ENCODE measurements around the gene IDH1. TPM values are rescaled to one million over a fixed set of nuclear protein-coding genes. Genes with fewer than 3 reads are reported as not detected.
A peak's percentile ranks its signal among the peaks of the same experiment; 100 is the strongest.

Gene IDH1
- total and polyA plus RNA-seq, 10 of the 15 experiments (the other 5 are each of a cell fraction or from before 2014, with no cell fraction given) = 39.0 to 114 (median 55.0) TPM

GRCh38 chr2:208254118-208254870 lies 577 bp downstream of the IDH1 start:
- peaks cover 6% of the 10 kb centered on the region for H3K79me2 ChIP-seq (ENCODE audit: control insufficient read depth, insufficient read depth, low read length)
- no peak for FAIRE-seq
- no peak for TF ChIP-seq SP1 (IDR thresholded peaks at IDR 0.05; ENCODE audit: low read depth, low read length)
- no peak for TF ChIP-seq BACH1 (IDR thresholded peaks at IDR 0.05; ENCODE audit: borderline replicate concordance)
- no peak for TF ChIP-seq ZNF384 (IDR thresholded peaks at IDR 0.05; ENCODE audit: borderline replicate concordance, low read depth, low read length)
- peak; percentile 43 for TF ChIP-seq RUNX3 (IDR thresholded peaks at IDR 0.05; ENCODE audit: low read length)
- TF ChIP-seq IKZF2 (IDR thresholded peaks at IDR 0.05) = peak; percentile 50 to 56
- peak; percentile 87 to 92 for TF ChIP-seq BHLHE40 (IDR thresholded peaks at IDR 0.05; ENCODE audit: borderline replicate concordance in 1 of 2, low read depth in 2 of 2, low read length in 1 of 2)
- TF ChIP-seq KAT2A (conservative IDR thresholded peaks at IDR 0.05; ENCODE audit: control insufficient read depth, low read depth, low read length) = no peak
- peak; percentile 47; the same call in 1 of the 2 replicates for TF ChIP-seq SMC3 (IDR thresholded peaks at IDR 0.05; ENCODE audit: borderline replicate concordance, low read length)
- TF ChIP-seq YY1 (IDR thresholded peaks at IDR 0.05; ENCODE audit: low read depth, low read length) = peak; percentile 57; the same call in 1 of the 2 replicates
- TF ChIP-seq POU2F2 (IDR thresholded peaks at IDR 0.05; ENCODE audit: borderline replicate concordance, low read depth, low read length) = peak; percentile 53; the same call in 2 of the 3 replicates
- no peak for TF ChIP-seq REST (IDR thresholded peaks at IDR 0.05; ENCODE audit: low read depth, low read length)
- no peak for TF ChIP-seq NRF1 (conservative IDR thresholded peaks at IDR 0.05; ENCODE audit: low read depth, low read length)
- TF ChIP-seq PRDM15 (CRISPR knock-in tag; IDR thresholded peaks at IDR 0.05) = no peak

More at GRCh38 chr2:208254118-208254870, 577 bp downstream of the IDH1 start:
- Histone ChIP-seq H3K27me3 (replicated peaks in 1 of 2; ENCODE audit: control insufficient read depth in 2 of 2, insufficient read depth in 2 of 2, low read length in 1 of 2) (no peaks in the 10 kb centered on the region), H3K4me3 (peak overlapping the region; percentile 98), H3K9ac (ENCODE audit: control insufficient read depth, insufficient read depth, low read length) (peak overlapping the region; percentile 3; the same call in 1 of the 2 replicates), H3K9me3 (replicated peaks; ENCODE audit: control insufficient read depth, insufficient read depth, low read length) (no peaks in the 10 kb centered on the region), H3K36me3 (ENCODE audit: control insufficient read depth in 2 of 2, insufficient read depth in 2 of 2, low read length in 1 of 2) (peaks cover 0 to 8% of the 10 kb centered on the region in 2 experiments; a peak in 2 of 4 replicates), H2AFZ (ENCODE audit: control insufficient read depth, low read depth, low read length) (peak overlapping the region; percentile 90), H3K4me1 (ENCODE audit: control insufficient read depth, insufficient read depth, low read length) (no peaks in the 10 kb centered on the region; the same call in 1 of the 2 replicates), H3K4me2 (ENCODE audit: control insufficient read depth, insufficient read depth) (peak overlapping the region; percentile 67), H4K20me1 (ENCODE audit: control insufficient read depth, insufficient read depth) (no peaks in the 10 kb centered on the region), H3K27ac (ENCODE audit: control insufficient read depth, insufficient read depth) (0 out of 2 replicates have a peak overlapping the region, but pooled peaks have one; percentile 32)
- ATAC-seq (peak; percentile 88), DNase-seq (ENCODE audit: low read depth, low spot score) (peak; percentile 41)
- in situ Hi-C loops (cut with MboI) (loop anchor here (10.0 kb wide), 1 partner anchor 629 kb away; the partner anchor contains the start of gene METTL21A), intact Hi-C loops (cut with micrococcal nuclease; ENCODE audit: unreplicated experiment) (loop anchor here (1.0 kb wide), 1 partner anchor 79 kb away; no protein-coding TSS in a partner anchor)
- RAD21 ChIA-PET (ENCODE audit: unreplicated experiment) = interaction anchor here (0.6 to 6.5 kb wide), 8 partner anchors 13 to 79 kb away, joined by 3 to 43 read pairs (median 6); partner anchors contain the start of gene PIKFYVE
- SMC1A ChIA-PET (ENCODE audit: uncharacterized antibody, unreplicated experiment) = interaction anchor here (0.7 to 6.7 kb wide), 13 partner anchors 11 to 1081 kb away, joined by 3 to 37 read pairs (median 4); partner anchors contain the start of gene PIKFYVE
- POLR2A ChIA-PET = interaction anchor here (0.5 to 5.1 kb wide), 7 partner anchors 12 to 66 kb away, joined by 3 to 49 read pairs (median 5); partner anchors contain the start of gene PIKFYVE
- no TSS peak for BruUV-seq (replicated peaks)
- CTCF ChIA-PET = interaction anchor here (0.8 to 5.6 kb wide), 21 partner anchors 10 to 736 kb away, joined by 3 to 69 read pairs (median 3); partner anchors contain the start of gene PIKFYVE
- WGBS (ENCODE audit: insufficient coverage, insufficient replicate concordance, low lambda C conversion rate, missing lambda C conversion rate) = under 1% methylated on average over 29 of the region's 36 CpGs
